HUES64 (cell line): ENCODE data around the gene TLN1.

Source experiments
- H3K27ac ChIP-seq: 2 replicates; pipeline ENCODE4 v1.7.0; 2013; ENCODE audit warnings: low read depth, low read length, inconsistent platforms
- H3K27me3 ChIP-seq: 2 replicates; pipeline ENCODE4 v1.6.1; 2013; ENCODE audit warnings: mild to moderate bottlenecking, low read length; ENCODE audit not compliant: insufficient read depth
- H3K36me3 ChIP-seq: 2 replicates; pipeline ENCODE4 v1.6.1; 2013; ENCODE audit warnings: mild to moderate bottlenecking, low read length; ENCODE audit not compliant: insufficient read depth
- H3K4me1 ChIP-seq: 2 replicates; pipeline ENCODE4 v1.6.1; 2013; ENCODE audit warnings: mild to moderate bottlenecking, low read length, moderate library complexity; ENCODE audit not compliant: insufficient read depth
- H3K4me3 ChIP-seq: 2 replicates; pipeline ENCODE4 v1.5.1; 2013; ENCODE audit warnings: mild to moderate bottlenecking, low read length, moderate library complexity
- H3K9ac ChIP-seq: 2 replicates; pipeline ENCODE4 v1.6.1; 2013; ENCODE audit warnings: mild to moderate bottlenecking, low read depth, low read length
- H3K9me3 ChIP-seq: 2 replicates; pipeline ENCODE4 v1.6.1; 2013; ENCODE audit warnings: low read depth, low read length; ENCODE audit not compliant: insufficient read depth
- WGBS: fragments of 150-250, 120-280 bp; methylation state at CpG from one replicate; pipeline ENCODE4 v1.1.7; 2013; ENCODE audit warnings: missing lambda C conversion rate; 5-methylcytosine and 5-hydroxymethylcytosine counted together

TLN1 gene

DNA sequence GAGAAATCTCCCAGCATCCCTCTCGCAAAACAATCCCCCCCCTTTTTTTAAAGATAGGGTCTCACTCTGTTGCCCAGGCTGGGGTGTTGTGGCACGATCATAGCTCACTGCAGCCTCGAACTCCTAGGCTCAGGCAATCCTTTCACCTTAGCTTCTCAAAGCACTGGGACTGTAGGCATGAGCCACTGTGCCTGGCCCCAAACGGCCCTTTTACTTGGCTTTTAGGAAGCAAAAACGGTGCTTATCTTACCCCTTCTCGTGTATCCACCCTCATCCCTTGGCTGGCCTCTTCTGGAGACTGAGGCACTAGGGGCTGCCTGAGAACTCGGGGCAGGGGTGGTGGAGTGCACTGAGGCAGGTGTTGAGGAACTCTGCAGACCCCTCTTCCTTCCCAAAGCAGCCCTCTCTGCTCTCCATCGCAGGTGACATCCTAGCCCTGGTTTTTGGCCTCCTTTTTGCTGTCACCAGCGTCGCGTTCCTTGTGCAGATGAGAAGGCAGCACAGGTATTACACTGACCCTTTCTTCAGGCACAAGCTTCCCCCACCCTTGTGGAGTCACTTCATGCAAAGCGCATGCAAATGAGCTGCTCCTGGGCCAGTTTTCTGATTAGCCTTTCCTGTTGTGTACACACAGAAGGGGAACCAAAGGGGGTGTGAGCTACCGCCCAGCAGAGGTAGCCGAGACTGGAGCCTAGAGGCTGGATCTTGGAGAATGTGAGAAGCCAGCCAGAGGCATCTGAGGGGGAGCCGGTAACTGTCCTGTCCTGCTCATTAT is 51.5 kb downstream of the TLN1 start:
- Histone ChIP-seq H3K4me3 (no peak overlapping the region), H3K36me3 (peaks cover 41% of the 10 kb centered on the region), H3K4me1 (no peaks in the 10 kb centered on the region; the same call in 1 of the 2 replicates), H3K9me3 (no peaks in the 10 kb centered on the region), H3K27me3 (peaks cover 5% of the 10 kb centered on the region; the same call in 1 of the 2 replicates), H3K9ac (no peak overlapping the region), H3K27ac (peak overlapping the region; percentile 24; the same call in 1 of the 2 replicates)
- 48% methylated on average over 14 of the region's 15 CpGs for WGBS

DNA sequence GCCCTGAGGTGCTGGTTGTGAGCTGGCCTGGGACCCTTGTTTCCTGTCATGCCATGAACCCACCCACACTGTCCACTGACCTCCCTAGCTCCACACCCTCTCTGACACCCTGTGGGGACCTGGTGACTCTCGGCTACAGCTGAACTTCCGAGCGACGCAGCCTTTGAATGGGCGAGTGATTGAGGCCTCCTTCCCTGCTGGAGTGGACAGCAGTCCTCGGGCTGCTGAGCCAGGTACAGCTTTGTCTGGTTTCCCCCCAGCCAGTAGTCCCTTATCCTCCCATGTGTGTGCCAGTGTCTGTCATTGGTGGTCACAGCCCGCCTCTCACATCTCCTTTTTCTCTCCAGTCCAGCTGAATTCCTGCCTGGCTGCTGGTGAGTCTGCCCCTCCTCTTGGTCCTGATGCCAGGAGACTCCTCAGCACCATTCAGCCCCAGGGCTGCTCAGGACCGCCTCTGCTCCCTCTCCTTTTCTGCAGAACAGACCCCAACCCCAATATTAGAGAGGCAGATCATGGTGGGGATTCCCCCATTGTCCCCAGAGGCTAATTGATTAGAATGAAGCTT is 52.1 kb downstream of the TLN1 start:
- H3K4me3 ChIP-seq: no peak overlapping the region
- H3K4me1 ChIP-seq: no peaks in the 10 kb centered on the region; the same call in 1 of the 2 replicates
- H3K27me3 ChIP-seq: peaks cover 5% of the 10 kb centered on the region; the same call in 1 of the 2 replicates
- H3K9ac ChIP-seq: no peak overlapping the region
- H3K36me3 ChIP-seq: peaks cover 35% of the 10 kb centered on the region
- WGBS: 87% methylated on average over 8 of the region's 8 CpGs
- no peak overlapping the region for H3K27ac ChIP-seq
- no peaks in the 10 kb centered on the region for H3K9me3 ChIP-seq

DNA sequence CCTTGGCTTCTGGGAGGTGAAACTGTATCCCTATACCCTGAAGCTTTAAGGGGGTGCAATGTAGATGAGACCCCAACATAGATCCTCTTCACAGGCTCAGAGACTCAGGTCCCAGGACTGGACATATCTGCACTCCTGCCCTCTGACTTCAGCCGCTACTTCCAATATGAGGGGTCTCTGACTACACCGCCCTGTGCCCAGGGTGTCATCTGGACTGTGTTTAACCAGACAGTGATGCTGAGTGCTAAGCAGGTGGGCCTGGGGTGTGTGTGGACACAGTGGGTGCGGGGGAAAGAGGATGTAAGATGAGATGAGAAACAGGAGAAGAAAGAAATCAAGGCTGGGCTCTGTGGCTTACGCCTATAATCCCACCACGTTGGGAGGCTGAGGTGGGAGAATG is 52.9 kb downstream of the TLN1 start:
- H3K27me3 ChIP-seq: peaks cover 11% of the 10 kb centered on the region
- H3K4me3 ChIP-seq: no peak overlapping the region
- 93% methylated on average over 5 of the region's 5 CpGs for WGBS
- peaks cover 27% of the 10 kb centered on the region for H3K36me3 ChIP-seq
- H3K9ac ChIP-seq: no peak overlapping the region
- H3K27ac ChIP-seq: no peak overlapping the region
- H3K9me3 ChIP-seq: no peaks in the 10 kb centered on the region
- no peaks in the 10 kb centered on the region; the same call in 1 of the 2 replicates for H3K4me1 ChIP-seq

DNA sequence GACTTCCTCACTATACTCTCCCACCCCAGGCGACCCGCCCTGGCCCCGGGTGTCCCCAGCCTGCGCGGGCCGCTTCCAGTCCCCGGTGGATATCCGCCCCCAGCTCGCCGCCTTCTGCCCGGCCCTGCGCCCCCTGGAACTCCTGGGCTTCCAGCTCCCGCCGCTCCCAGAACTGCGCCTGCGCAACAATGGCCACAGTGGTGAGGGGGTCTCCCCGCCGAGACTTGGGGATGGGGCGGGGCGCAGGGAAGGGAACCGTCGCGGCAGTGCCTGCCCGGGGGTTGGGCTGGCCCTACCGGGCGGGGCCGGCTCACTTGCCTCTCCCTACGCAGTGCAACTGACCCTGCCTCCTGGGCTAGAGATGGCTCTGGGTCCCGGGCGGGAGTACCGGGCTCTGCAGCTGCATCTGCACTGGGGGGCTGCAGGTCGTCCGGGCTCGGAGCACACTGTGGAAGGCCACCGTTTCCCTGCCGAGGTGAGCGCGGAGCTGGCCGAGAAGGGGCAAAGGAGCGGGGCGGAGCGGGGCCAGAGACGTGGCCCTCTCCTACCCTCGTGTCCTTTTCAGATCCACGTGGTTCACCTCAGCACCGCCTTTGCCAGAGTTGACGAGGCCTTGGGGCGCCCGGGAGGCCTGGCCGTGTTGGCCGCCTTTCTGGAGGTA is 56.1 kb downstream of the TLN1 start:
- Histone ChIP-seq H3K4me3 (peak overlapping the region; percentile 57), H3K9me3 (no peaks in the 10 kb centered on the region), H3K9ac (peak overlapping the region; percentile 71), H3K4me1 (no peaks in the 10 kb centered on the region), H3K36me3 (no peaks in the 10 kb centered on the region), H3K27ac (peak overlapping the region; percentile 52; the same call in 1 of the 2 replicates), H3K27me3 (peaks cover 15% of the 10 kb centered on the region)
- WGBS: 6% methylated on average over 51 of the region's 51 CpGs

DNA sequence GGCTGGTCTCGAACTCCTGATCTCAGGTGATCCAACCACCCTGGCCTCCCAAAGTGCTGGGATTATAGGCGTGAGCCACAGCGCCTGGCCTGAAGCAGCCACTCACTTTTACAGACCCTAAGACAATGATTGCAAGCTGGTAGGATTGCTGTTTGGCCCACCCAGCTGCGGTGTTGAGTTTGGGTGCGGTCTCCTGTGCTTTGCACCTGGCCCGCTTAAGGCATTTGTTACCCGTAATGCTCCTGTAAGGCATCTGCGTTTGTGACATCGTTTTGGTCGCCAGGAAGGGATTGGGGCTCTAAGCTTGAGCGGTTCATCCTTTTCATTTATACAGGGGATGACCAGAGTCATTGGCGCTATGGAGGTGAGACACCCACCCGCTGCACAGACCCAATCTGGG is 56.8 kb downstream of the TLN1 start:
- Histone ChIP-seq H3K4me1 (no peaks in the 10 kb centered on the region), H3K36me3 (no peaks in the 10 kb centered on the region), H3K9me3 (no peaks in the 10 kb centered on the region), H3K27ac (no peak overlapping the region), H3K9ac (peak overlapping the region; percentile 71), H3K27me3 (peaks cover 15% of the 10 kb centered on the region), H3K4me3 (peak overlapping the region; percentile 57)
- 33% methylated on average over 13 of the region's 13 CpGs for WGBS

DNA sequence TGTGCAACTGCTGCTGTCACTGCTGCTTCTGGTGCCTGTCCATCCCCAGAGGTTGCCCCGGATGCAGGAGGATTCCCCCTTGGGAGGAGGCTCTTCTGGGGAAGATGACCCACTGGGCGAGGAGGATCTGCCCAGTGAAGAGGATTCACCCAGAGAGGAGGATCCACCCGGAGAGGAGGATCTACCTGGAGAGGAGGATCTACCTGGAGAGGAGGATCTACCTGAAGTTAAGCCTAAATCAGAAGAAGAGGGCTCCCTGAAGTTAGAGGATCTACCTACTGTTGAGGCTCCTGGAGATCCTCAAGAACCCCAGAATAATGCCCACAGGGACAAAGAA is 58.0 kb downstream of the TLN1 start:
- Histone ChIP-seq H3K9me3 (no peaks in the 10 kb centered on the region), H3K36me3 (no peaks in the 10 kb centered on the region), H3K4me1 (no peaks in the 10 kb centered on the region), H3K9ac (no peak overlapping the region), H3K27ac (no peak overlapping the region), H3K27me3 (peaks cover 15% of the 10 kb centered on the region), H3K4me3 (no peak overlapping the region)
- 87% methylated on average over 3 of the region's 3 CpGs for WGBS

DNA sequence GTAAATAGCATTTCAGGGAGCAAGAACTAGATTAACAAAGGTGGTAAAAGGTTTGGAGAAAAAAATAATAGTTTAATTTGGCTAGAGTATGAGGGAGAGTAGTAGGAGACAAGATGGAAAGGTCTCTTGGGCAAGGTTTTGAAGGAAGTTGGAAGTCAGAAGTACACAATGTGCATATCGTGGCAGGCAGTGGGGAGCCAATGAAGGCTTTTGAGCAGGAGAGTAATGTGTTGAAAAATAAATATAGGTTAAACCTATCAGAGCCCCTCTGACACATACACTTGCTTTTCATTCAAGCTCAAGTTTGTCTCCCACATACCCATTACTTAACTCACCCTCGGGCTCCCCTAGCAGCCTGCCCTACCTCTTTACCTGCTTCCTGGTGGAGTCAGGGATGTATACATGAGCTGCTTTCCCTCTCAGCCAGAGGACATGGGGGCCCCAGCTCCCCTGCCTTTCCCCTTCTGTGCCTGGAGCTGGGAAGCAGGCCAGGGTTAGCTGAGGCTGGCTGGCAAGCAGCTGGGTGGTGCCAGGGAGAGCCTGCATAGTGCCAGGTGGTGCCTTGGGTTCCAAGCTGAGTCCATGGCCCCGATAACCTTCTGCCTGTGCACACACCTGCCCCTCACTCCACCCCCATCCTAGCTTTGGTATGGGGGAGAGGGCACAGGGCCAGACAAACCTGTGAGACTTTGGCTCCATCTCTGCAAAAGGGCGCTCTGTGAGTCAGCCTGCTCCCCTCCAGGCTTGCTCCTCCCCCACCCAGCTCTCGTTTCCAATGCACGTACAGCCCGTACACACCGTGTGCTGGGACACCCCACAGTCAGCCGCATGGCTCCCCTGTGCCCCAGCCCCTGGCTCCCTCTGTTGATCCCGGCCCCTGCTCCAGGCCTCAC is 58.6 kb downstream of the TLN1 start, which contains the start of gene CA9:
Gene CA9 (plus strand): TSS at position 797 of the 893 bp plus-strand sequence. CDS start 32 bp downstream, at position 829.
- WGBS: 84% methylated on average over 10 of the region's 10 CpGs
- no peak within 1 kb of the TSS; the same call in 1 of the 2 replicates for H3K4me3 ChIP-seq
- H3K27me3 ChIP-seq: peaks cover 15% of the 10 kb centered on the region
- no peaks in the 10 kb centered on the region for H3K36me3 ChIP-seq
- H3K9ac ChIP-seq: no peak within 1 kb of the TSS
- no peak within 1 kb of the TSS for H3K27ac ChIP-seq
- H3K9me3 ChIP-seq: no peaks in the 10 kb centered on the region
- H3K4me1 ChIP-seq: no peaks in the 10 kb centered on the region

DNA sequence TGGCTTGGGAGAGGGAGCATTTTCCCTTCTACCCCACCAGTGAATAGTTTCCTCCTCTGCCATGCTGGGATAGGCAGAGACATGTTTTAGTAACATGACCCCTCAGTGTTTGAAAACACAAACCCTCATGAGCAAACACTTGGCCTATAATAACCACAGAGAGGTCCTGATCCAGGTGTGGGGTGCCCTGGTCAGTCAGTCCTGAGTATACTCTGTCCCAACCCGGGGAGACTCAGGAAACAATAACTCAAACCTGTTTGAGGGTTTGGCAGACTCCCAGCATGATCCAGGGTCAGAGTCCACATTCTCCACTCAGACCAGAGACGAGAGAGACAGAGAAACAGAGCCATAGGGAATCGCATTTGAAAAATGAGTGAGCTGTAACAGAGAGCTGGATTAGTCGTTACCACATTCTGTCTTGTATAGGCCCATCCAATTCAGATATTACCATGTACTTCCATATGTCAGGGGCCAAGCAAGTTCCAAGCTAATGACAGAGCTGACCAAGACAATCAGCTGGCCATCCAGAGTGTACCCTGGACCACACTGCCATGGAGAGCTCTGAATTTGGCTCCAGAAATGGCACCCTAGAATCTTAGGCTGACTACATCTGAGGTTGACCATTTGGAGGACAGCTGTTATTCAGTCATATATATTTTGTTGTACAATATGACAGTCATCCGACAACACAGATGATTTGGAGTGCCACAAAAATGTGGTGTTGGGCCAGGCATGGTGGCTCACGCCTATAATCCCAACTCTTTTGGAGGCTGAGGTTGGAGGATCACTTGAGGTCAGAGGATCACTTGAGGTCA is 62.5 kb downstream of the TLN1 start:
- peaks cover 8% of the 10 kb centered on the region for H3K27me3 ChIP-seq
- H3K4me1 ChIP-seq: 0 out of 2 replicates have a peak, but pooled peaks cover 3% of the 10 kb centered on the region
- H3K27ac ChIP-seq: no peak overlapping the region
- no peak overlapping the region for H3K9ac ChIP-seq
- 88% methylated on average over 6 of the region's 6 CpGs for WGBS
- no peak overlapping the region for H3K4me3 ChIP-seq
- no peaks in the 10 kb centered on the region for H3K36me3 ChIP-seq
- no peaks in the 10 kb centered on the region for H3K9me3 ChIP-seq

- Histone ChIP-seq H3K36me3 (peaks cover 8% of the 10 kb centered on the region), H3K9ac (no peak overlapping the region), H3K27me3 (no peaks in the 10 kb centered on the region), H3K9me3 (no peaks in the 10 kb centered on the region), H3K27ac (no peak overlapping the region), H3K4me3 (no peak overlapping the region), H3K4me1 (0 out of 2 replicates have a peak, but pooled peaks cover 3% of the 10 kb centered on the region)
- WGBS: 94% methylated on average over 3 of the region's 3 CpGs
These were observed 64.1 kb downstream of the TLN1 start for GRCh38 chr9:35667939-35668338.

GRCh38 chr9:35666549-35666948 is 65.4 kb downstream of the TLN1 start:
- H3K4me1 ChIP-seq: 0 out of 2 replicates have a peak, but pooled peaks cover 3% of the 10 kb centered on the region
- no peak overlapping the region for H3K9ac ChIP-seq
- H3K27me3 ChIP-seq: no peaks in the 10 kb centered on the region
- no peak overlapping the region for H3K4me3 ChIP-seq
- peaks cover 22% of the 10 kb centered on the region for H3K36me3 ChIP-seq
- no peak overlapping the region for H3K27ac ChIP-seq
- 91% methylated on average over 5 of the region's 5 CpGs for WGBS
- no peaks in the 10 kb centered on the region for H3K9me3 ChIP-seq
